Keratinocyte (primary cell): ENCODE data around the gene PIGQ.

Experiments used
- EZH2 ChIP-seq: IDR thresholded peaks from one replicate; pipeline ENCODE4 v1.6.1; 2012; ENCODE audit warnings: inconsistent platforms, mild to moderate bottlenecking, low read length, moderate library complexity
- TF ChIP-seq, protein P1 (sequence below), 3 experiments: IDR thresholded peaks in 1 of 3; conservative IDR thresholded peaks in 1 of 3; optimal IDR thresholded peaks in 1 of 3; 2 replicates in 2 of 3; 3 replicates in 1 of 3; pipeline versions ENCODE3 to v1.5.1; 2011; ENCODE audit warnings: low read length in 3 of 3, mild to moderate bottlenecking in 3 of 3, moderate library complexity in 2 of 3, control low read depth in 1 of 3, inconsistent platforms in 1 of 3; ENCODE audit not compliant: insufficient read depth in 2 of 3; ENCODE audit errors: extremely low read depth in 1 of 3

DNA sequence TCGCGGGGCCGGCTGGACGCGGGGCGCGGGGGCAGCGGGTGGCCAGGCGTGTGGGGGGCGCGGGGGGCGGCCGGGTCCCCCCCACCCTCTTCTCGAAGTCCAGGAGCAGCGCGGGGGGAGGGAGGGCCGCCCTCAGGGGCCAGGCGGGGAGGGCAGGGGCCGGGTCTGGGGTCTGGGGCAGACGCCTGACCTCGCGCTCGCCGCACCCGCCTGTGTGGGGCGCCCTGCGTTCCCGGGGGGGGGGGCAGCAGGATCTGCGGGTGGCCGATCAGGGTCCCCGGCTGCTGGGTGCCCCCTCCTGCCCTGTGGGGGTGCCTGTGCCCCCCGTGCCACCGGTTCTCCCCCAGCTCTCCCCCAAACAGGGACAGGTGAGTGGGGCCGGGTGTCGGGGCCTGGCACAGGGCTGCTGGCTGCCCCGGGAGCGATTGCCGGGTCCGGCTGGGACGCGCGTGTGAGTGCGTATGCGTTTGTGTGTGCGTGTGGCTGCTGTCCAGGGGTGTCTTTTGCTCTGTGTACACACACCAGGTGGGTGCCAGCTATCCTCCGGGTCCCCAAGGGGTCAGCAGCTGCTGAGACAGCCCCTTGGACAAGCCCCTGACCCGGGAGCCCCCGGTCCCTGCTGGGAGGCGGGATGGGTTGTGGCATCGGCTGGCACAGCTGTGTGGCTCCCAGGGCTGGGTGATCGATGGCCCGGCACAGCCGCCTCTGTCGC lies 8.9 kb upstream of the PIGQ start:
- TF ChIP-seq, protein P1, sequence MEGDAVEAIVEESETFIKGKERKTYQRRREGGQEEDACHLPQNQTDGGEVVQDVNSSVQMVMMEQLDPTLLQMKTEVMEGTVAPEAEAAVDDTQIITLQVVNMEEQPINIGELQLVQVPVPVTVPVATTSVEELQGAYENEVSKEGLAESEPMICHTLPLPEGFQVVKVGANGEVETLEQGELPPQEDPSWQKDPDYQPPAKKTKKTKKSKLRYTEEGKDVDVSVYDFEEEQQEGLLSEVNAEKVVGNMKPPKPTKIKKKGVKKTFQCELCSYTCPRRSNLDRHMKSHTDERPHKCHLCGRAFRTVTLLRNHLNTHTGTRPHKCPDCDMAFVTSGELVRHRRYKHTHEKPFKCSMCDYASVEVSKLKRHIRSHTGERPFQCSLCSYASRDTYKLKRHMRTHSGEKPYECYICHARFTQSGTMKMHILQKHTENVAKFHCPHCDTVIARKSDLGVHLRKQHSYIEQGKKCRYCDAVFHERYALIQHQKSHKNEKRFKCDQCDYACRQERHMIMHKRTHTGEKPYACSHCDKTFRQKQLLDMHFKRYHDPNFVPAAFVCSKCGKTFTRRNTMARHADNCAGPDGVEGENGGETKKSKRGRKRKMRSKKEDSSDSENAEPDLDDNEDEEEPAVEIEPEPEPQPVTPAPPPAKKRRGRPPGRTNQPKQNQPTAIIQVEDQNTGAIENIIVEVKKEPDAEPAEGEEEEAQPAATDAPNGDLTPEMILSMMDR (optimal IDR thresholded peaks at IDR 0.05 in 1 of 3, IDR thresholded peaks at IDR 0.05 in 1 of 3, conservative IDR thresholded peaks at IDR 0.05 in 1 of 3; ENCODE audit: extremely low read depth in 1 of 3, insufficient read depth in 2 of 3, low read length in 3 of 3) = no peak
- TF ChIP-seq EZH2 = peak; percentile 92
